Naive thymus-derived CD8-positive, alpha-beta T cell (primary cell): ENCODE results near the gene TBC1D9. TPM values are rescaled to one million over a fixed set of nuclear protein-coding genes. Genes with fewer than 3 reads are reported as not detected.

ENCODE experiments used
- ATAC-seq, 2 donors: fragments of 150-1000 bp; cut with Tn5 transposase in 1 of 2; sonication (Bioruptor Pico), chemical (Tn5 transposase) in 1 of 2; 1 replicate in 1 of 2; 2 replicates in 1 of 2; pipeline ENCODE4 v1.10.0; 2021; ENCODE audit warnings: mild to moderate bottlenecking in 2 of 2, moderate library complexity in 2 of 2
- POLR2A ChIA-PET: fragments of 350-600 bp; sonication (Branson Sonifier 250); formaldehyde crosslinking; loops from one replicate; lab custom pipeline; 2021; ENCODE audit warnings: antibody characterized with exemption; lab: Charles Lee
- DNase-seq, 10 donors: peaks; one replicate each; pipeline versions ENCODE4 v3.0.0 to v3.0.0-alpha.2; 2020 to 2022
- H3K27ac Mint-ChIP-seq, 10 donors: one replicate each; pipeline ENCODE4 v1.8.0; 2020 to 2022; ENCODE audit warnings: mild to moderate bottlenecking in 10 of 10, mixed read lengths in 10 of 10, moderate library complexity in 4 of 10, inconsistent platforms in 1 of 10
- H3K27me3 Mint-ChIP-seq, 5 donors: one replicate each; pipeline ENCODE4 v1.8.0; 2021 to 2022; ENCODE audit warnings: mixed read lengths in 5 of 5
- H3K36me3 Mint-ChIP-seq, 3 donors: one replicate each; pipeline ENCODE4 v1.8.0; 2020 to 2022; ENCODE audit warnings: mixed read lengths in 3 of 3, mild to moderate bottlenecking in 2 of 3, inconsistent platforms in 1 of 3
- H3K4me1 Mint-ChIP-seq, 4 donors: one replicate each; pipeline ENCODE4 v1.8.0; 2021 to 2022; ENCODE audit warnings: mixed read lengths in 4 of 4
- H3K4me3 Mint-ChIP-seq, 10 donors: one replicate each; pipeline ENCODE4 v1.8.0; 2020 to 2022; ENCODE audit warnings: mild to moderate bottlenecking in 10 of 10, mixed read lengths in 10 of 10, moderate library complexity in 6 of 10, inconsistent platforms in 1 of 10
- H3K9me3 Mint-ChIP-seq, 9 donors: one replicate each; pipeline ENCODE4 v1.8.0; 2020 to 2022; ENCODE audit warnings: mixed read lengths in 9 of 9, mild to moderate bottlenecking in 3 of 9, inconsistent platforms in 1 of 9, moderate library complexity in 1 of 9
- polyA plus RNA-seq, 3 donors: library from polyadenylated mRNA; unstranded; fragments of 300-500 nt; fragmentation: Illumina TruSeq; gene quantifications; one replicate each; pipeline ENCODE4 v1.2.3, GENCODE V29; 2021
- total RNA-seq, 8 experiments: library from RNA in 2 of 8; stranded (reverse) in 2 of 8; gene quantifications; one replicate each; pipeline ENCODE4 v1.2.3 and lab custom pipeline; 2021 to 2026

The TBC1D9 gene
- total and polyA plus RNA-seq, 5 experiments from 2014 or later = 0.12 to 4.1 (median 3.8) TPM; not detected in 2

DNA sequence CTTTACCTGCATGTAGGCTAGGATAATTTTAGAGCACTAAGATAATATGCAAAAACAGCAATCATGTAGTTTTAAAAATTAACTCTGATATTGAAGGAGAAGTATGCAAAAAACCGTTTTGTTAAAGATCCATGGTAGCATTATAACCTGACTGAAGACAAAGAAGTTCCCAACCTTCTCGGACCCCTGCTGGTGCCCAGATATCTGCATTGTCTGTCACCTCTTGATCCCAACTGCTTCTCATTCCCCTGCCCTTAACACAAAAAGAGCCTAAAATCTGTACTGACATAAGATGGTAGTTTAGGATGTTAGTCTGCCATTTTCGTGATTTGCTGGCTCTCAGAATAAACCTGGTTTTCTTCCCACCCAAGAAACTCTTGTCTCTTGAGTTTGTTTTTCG is 125.9 kb downstream of the TBC1D9 start:
- Mint-ChIP-seq H3K4me3 (no peak overlapping the region), H3K36me3 (no peaks in the 10 kb centered on the region), H3K27me3 (no peaks in the 10 kb centered on the region), H3K9me3 (no peaks in the 10 kb centered on the region), H3K4me1 (no peaks in the 10 kb centered on the region), H3K27ac (no peak overlapping the region)
- no peak for DNase-seq
- ATAC-seq = no peak
- POLR2A ChIA-PET = no interaction called here

DNA sequence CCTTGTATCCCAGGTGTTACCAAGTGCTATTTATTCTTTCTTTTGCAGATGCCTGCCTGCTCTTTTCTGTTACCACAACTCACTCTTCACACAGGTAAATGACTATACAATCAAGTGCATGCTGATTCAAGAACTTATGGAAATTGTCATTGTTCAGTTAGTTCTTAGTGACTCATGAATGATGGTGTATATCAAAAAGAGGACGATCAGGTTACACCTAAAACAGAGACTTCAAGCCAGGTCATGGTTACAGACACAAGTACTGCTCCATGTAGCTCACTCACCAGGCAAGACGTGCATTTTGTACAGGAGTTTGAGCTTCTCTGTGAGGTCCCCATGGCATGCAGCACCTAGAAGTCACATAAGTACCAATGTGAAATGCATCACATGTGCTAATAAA is 128.2 kb downstream of the TBC1D9 start:
- Mint-ChIP-seq H3K4me3 (no peak overlapping the region), H3K9me3 (no peaks in the 10 kb centered on the region), H3K36me3 (no peaks in the 10 kb centered on the region), H3K27ac (no peak overlapping the region), H3K27me3 (peaks cover 0 to 4% (median 0%) of the 10 kb centered on the region in 5 donors), H3K4me1 (no peaks in the 10 kb centered on the region)
- no peak for DNase-seq
- ATAC-seq = no peak
- POLR2A ChIA-PET = no interaction called here

DNA sequence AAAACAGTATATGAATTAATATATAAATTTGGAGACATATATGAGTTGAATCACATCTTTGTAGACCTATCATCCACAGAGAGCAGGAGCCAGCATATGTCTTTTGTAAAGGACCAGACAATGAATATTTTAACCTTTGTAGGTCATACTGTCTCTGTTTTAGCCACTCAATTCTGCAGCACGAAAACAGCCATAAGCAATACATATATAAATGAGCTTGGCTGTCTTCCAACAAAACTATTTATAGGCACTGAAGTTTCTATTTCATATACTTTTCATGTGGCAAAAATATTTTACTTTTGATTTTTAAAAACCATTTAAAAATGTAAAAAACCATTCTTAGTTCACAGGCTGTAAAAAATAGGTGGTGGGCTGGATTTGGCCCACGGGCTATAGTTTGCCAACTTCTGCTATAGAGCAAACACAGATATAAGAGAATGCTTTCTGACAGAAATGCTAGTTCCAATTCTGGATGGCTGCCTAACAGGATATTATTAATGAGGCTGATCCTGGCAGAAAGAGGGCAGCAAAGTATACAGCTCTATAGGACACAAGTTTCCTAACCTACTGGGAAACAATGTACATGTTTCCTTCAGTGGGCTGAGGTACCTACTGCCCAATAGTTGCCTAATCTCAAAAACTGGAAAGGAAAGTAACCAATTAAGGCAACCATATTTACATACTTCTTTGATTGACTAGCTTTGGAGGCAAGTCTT is 129.4 kb downstream of the TBC1D9 start:
- Mint-ChIP-seq H3K27ac (no peak overlapping the region), H3K9me3 (no peaks in the 10 kb centered on the region), H3K36me3 (no peaks in the 10 kb centered on the region), H3K4me3 (no peak overlapping the region), H3K4me1 (no peaks in the 10 kb centered on the region), H3K27me3 (peaks cover 0 to 4% (median 0%) of the 10 kb centered on the region in 5 donors)
- DNase-seq (no peak), ATAC-seq (no peak)
- POLR2A ChIA-PET = no interaction called here

DNA sequence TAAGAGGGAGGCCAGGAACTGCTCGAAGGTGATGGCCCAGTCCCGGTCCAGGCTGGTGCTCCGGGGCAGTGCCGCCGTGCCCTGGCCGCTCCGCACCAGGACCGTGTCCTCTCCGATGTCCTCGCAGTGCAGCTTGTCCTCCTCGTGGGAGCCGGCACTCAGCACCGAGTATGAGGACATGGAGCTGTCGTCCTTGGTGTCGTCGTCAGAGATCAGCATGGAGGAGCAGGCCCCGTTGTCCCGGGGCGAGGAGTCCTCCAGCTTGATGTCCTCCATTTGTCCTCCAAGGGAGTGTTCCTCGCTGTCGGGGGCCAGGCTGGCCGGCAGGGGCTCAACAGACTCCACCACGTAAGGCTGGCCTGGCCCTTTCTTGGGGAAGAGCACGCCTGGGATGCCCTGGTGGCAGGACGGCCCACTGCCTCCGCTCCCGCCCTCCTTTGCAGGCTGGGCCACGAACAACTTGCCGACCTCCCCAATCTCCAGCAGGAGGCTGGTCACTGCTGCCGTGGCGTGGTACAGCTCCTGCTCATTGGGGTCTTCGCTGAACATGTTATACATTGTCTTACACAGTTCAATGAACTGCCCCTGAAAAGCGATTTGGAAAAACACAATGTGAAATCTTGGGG is 133.7 kb downstream of the TBC1D9 start:
- peaks cover 0 to 4% (median 0%) of the 10 kb centered on the region in 5 donors for H3K27me3 Mint-ChIP-seq
- no peaks in the 10 kb centered on the region for H3K36me3 Mint-ChIP-seq
- no peak for DNase-seq
- no peak for ATAC-seq
- no peak overlapping the region for H3K4me3 Mint-ChIP-seq
- POLR2A ChIA-PET = no interaction called here
- H3K27ac Mint-ChIP-seq = no peak overlapping the region
- no peaks in the 10 kb centered on the region for H3K9me3 Mint-ChIP-seq
- H3K4me1 Mint-ChIP-seq = no peaks in the 10 kb centered on the region

DNA sequence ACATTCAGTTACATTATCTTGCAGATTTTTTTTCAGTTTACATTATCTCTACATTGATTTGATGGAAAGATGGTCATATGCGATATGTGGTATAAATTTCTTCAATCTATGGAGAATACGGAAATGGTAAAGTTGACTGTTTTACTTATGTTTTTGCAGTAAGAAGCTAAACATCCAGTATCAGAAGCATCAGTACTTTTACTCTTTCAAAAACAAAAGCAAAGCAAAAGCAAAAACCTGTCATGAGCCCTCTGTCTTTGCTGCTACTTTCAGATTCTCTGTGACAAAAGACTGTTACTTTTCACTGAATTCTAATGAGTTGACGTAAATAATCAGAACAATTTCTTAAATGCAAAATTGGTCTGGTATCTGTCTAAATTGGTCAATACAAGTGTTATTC is 135.0 kb downstream of the TBC1D9 start:
- no peaks in the 10 kb centered on the region for H3K4me1 Mint-ChIP-seq
- no peak overlapping the region for H3K27ac Mint-ChIP-seq
- H3K36me3 Mint-ChIP-seq = no peaks in the 10 kb centered on the region
- no peak overlapping the region for H3K4me3 Mint-ChIP-seq
- peaks cover 0 to 4% (median 0%) of the 10 kb centered on the region in 5 donors for H3K27me3 Mint-ChIP-seq
- DNase-seq (no peak), ATAC-seq (no peak)
- POLR2A ChIA-PET = no interaction called here
- H3K9me3 Mint-ChIP-seq = no peaks in the 10 kb centered on the region

DNA sequence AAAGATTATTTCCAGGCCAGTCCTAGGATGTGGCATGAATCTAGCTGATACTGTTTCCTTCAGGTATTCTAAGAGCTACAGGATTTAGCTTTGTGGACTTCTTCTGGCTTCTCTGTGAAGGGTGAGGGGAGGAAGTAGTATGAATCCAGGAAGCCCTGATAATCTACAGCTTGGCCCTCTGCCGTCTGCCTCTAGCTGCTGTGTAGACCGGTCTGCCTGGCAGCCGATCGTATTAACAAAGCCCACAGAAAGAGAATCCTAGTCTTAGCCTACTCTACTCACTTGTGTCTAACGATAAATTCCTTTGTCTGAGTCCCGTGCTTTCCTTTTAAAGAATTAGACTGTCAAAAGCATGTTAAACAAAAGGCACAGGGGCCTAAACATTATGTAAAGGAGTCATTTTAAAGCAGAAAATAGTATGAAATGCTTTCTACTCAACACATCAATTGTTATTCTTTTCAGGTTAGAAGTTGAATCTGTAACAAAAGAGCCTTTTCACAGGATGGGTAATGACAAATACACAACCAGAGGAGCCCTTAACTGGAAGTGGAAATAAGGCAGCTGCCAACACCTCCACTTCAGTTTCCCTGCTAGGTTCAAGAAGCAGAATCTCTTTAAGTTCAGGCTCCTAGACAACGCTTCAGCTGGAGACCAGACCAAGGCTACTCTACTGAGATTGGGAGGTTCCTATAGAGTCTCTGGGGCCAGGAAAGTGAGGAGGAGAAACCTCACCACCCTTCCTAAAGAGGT is 138.5 kb downstream of the TBC1D9 start:
- H3K9me3 Mint-ChIP-seq = no peaks in the 10 kb centered on the region
- DNase-seq (no peak), ATAC-seq (no peak)
- H3K36me3 Mint-ChIP-seq = no peaks in the 10 kb centered on the region
- peaks cover 0 to 2% (median 0%) of the 10 kb centered on the region in 5 donors for H3K27me3 Mint-ChIP-seq
- H3K27ac Mint-ChIP-seq = peak overlapping the region in 1 of 10 donors; percentile 42
- no peaks in the 10 kb centered on the region for H3K4me1 Mint-ChIP-seq
- POLR2A ChIA-PET = no interaction called here
- no peak overlapping the region for H3K4me3 Mint-ChIP-seq

DNA sequence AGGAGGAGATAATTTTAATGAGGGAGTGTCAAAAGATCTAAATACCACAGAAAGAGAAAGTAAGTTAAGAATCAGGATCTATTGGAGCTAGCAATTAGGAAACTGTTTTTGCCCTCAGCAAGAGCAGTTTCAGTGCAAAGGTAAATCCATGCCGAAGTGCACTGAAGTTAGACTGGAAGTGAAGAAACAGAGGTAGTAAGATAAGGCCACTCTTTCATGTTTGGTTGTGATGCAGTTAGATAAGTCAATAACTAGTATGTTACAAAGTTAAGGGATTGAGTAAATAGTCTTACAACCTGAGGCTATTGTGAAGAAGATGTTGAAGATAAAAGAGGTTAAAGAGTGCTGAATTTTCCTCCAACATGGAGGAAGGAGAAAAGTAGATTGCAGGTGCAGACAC is 140.7 kb downstream of the TBC1D9 start:
- Mint-ChIP-seq H3K27me3 (peaks cover 0 to 2% (median 0%) of the 10 kb centered on the region in 5 donors), H3K4me3 (no peak overlapping the region), H3K36me3 (no peaks in the 10 kb centered on the region), H3K27ac (no peak overlapping the region), H3K4me1 (peaks cover 0 to 4% (median 0%) of the 10 kb centered on the region in 4 donors), H3K9me3 (no peaks in the 10 kb centered on the region)
- POLR2A ChIA-PET = no interaction called here
- ATAC-seq = no peak
- no peak for DNase-seq

DNA sequence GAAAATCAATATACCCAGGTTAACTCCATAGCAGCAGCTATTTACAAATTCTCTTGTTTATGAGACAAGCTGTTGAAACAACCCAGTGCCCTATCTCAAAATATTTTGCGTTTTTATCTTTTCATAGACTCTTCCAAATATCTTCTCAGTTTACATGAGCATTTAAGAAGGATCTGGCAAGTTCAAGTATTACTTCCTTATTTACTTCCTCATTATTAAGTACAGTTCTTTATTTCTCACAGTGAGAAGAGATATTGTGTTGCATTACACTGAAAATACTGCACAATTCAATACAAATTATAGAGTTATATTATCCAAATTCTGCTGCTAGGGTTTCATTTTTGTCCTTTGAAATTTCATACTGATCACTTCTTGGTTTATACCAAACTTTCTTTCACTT is 143.8 kb downstream of the TBC1D9 start:
- POLR2A ChIA-PET = no interaction called here
- H3K27me3 Mint-ChIP-seq = peaks cover 0 to 12% (median 3%) of the 10 kb centered on the region in 5 donors
- H3K36me3 Mint-ChIP-seq = peaks cover 0 to 2% (median 0%) of the 10 kb centered on the region in 3 donors
- H3K27ac Mint-ChIP-seq = no peak overlapping the region
- DNase-seq (no peak), ATAC-seq (no peak)
- no peaks in the 10 kb centered on the region for H3K9me3 Mint-ChIP-seq
- peaks cover 0 to 4% (median 1%) of the 10 kb centered on the region in 4 donors for H3K4me1 Mint-ChIP-seq
- no peak overlapping the region for H3K4me3 Mint-ChIP-seq

DNA sequence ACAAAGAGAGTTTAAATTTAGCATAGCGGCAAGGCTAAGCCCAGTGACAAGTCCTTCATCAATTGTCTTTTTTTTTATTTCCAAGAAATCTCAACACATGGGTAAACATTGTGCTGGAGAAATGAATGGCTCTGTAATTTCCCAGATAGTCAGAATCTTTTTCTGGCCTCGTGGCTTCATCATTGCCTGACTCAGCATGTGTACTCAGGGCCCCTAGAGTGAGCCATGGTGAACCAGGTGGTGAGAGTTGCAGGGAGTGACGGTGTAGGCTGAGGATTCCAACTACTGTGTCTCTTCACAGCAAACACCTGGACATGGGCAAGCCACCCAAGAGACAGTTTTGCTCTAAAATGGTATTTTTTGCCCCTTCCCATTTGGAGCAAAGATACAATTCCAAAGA is 144.3 kb downstream of the TBC1D9 start:
- peaks cover 0 to 2% (median 0%) of the 10 kb centered on the region in 3 donors for H3K36me3 Mint-ChIP-seq
- H3K27ac Mint-ChIP-seq = no peak overlapping the region
- H3K9me3 Mint-ChIP-seq = no peaks in the 10 kb centered on the region
- POLR2A ChIA-PET = no interaction called here
- peaks cover 0 to 17% (median 3%) of the 10 kb centered on the region in 5 donors for H3K27me3 Mint-ChIP-seq
- H3K4me3 Mint-ChIP-seq = no peak overlapping the region
- peaks cover 0 to 4% (median 1%) of the 10 kb centered on the region in 4 donors for H3K4me1 Mint-ChIP-seq
- ATAC-seq (no peak), DNase-seq (no peak)

DNA sequence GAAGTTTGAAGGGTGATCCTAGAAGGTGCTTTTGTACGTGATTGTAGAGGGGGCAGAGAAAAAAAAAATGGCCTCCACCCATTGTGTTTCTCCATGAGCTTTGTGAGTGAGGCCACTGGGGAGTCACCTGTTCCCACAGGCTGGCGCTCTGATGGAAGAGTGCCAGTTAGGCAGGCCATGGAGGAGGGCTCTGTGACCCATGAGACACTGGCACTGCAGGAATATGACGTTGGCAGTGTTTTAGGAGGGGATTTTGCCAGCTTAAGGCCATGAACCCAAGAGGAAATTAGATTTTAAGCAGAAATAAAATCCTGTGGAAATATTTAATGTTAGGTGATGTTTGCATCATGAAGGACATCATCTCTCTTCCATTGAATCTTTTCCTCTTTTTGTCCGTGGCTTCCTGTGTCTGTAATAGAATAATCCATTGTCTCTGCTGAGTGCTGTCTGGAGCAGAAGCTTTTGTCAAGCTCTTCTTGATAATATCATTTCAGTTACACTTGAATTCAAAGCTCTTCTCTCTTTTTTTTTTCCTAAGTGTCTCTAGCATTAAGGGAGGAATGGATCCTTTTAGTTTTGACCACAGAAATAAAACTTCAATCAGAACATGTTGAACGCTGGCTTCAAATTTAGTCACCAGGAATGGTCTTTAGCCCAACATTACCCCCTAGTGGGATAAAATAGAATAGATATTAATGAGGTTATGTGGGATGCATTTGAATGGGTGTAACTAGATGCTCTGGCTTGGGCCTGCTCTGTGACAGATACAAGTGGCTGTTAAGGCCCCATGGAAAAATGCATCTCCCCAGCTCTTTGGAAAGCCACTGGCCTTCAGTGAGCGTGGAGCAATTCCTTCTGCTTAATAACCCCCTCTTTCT is 146.4 kb downstream of the TBC1D9 start:
- POLR2A ChIA-PET = no interaction called here
- DNase-seq = peak in 3 of 10 donors; percentile 35 to 45 (median 35)
- peaks cover 0 to 4% (median 1%) of the 10 kb centered on the region in 4 donors for H3K4me1 Mint-ChIP-seq
- no peaks in the 10 kb centered on the region for H3K9me3 Mint-ChIP-seq
- peaks cover 0 to 2% (median 0%) of the 10 kb centered on the region in 3 donors for H3K36me3 Mint-ChIP-seq
- peaks cover 0 to 17% (median 6%) of the 10 kb centered on the region in 5 donors for H3K27me3 Mint-ChIP-seq
- no peak overlapping the region for H3K4me3 Mint-ChIP-seq
- ATAC-seq = peak in 1 of 2 donors; percentile 49
- H3K27ac Mint-ChIP-seq = peak overlapping the region in 1 of 10 donors; percentile 27

DNA sequence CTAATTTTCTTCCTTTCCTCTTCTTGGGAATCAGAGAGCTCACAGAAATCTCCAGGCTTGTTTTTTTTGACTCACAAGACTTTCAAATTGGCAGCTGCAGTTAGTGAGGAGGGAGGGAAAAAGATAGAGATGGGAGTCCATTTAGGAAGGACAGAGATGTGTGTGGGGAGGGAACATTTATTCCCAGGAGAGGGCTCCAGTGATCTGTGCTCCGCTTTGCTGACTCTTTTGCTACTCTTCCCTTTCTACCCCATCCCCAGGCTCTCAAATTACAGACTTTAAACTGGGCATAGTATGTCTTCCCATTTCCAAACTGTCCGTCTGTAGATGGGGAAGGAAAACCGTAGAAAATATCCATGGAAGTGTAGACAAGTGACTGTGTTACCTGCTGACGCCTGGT is 148.3 kb downstream of the TBC1D9 start:
- Mint-ChIP-seq H3K27ac (no peak overlapping the region), H3K9me3 (no peaks in the 10 kb centered on the region), H3K4me3 (no peak overlapping the region), H3K27me3 (peaks cover under 1 to 24% (median 6%) of the 10 kb centered on the region in 5 donors), H3K36me3 (peaks cover 0 to 2% (median 0%) of the 10 kb centered on the region in 3 donors), H3K4me1 (peaks cover 0 to 4% (median 1%) of the 10 kb centered on the region in 4 donors)
- ATAC-seq (no peak), DNase-seq (no peak)
- POLR2A ChIA-PET = no interaction called here

DNA sequence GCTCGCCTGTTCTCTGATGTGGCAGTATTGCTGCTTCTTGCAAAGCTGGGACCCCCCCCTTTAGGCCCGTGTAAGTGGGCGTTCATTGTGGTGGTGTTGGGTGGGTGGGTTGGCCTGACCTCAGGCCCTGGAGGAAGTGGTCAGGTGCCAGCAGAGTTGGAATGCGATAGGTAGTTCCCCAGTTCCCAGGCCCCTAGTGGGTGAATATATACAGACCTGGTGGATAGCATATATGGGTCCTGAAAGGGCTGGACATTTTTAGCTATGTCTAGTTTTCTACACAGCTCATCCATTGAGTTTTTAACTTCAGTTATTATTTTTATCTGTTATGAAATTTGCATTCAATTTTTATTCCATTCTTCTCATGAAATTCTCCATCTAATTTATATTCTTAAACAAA is 151.6 kb downstream of the TBC1D9 start:
- ATAC-seq (no peak), DNase-seq (no peak)
- H3K9me3 Mint-ChIP-seq = no peaks in the 10 kb centered on the region
- no peak overlapping the region for H3K4me3 Mint-ChIP-seq
- peaks cover 0 to 28% (median 10%) of the 10 kb centered on the region in 5 donors for H3K27me3 Mint-ChIP-seq
- no peaks in the 10 kb centered on the region for H3K4me1 Mint-ChIP-seq
- POLR2A ChIA-PET = no interaction called here
- H3K27ac Mint-ChIP-seq = no peak overlapping the region
- peaks cover 0 to 2% (median 0%) of the 10 kb centered on the region in 3 donors for H3K36me3 Mint-ChIP-seq
